AG04450 (cell line): Measurements from ENCODE around the gene ZNF189. TPM values are rescaled to one million over a fixed set of nuclear protein-coding genes. Genes with fewer than 3 reads are reported as not detected.
"Not testable (repeated sequence)": the region's sequence is repeated elsewhere in the genome, so short reads cannot be mapped to it uniquely, and the experiment has no call there.

Experiments
- CTCF ChIA-PET: fragments of 300-600, 350-600 bp; formaldehyde crosslinking; extraction: SDS; loops from one replicate; lab custom pipeline; 2022; ENCODE audit warnings: antibody characterized with exemption, inconsistent platforms; lab: Charles Lee
- POLR2A ChIA-PET: fragments of 350-600 bp; formaldehyde crosslinking; extraction: SDS; loops from one replicate; lab custom pipeline; 2021; ENCODE audit warnings: antibody characterized with exemption, inconsistent platforms; lab: Yijun Ruan, JAX
- DNase-seq: peaks from one replicate; pipeline ENCODE4 v3.0.0-alpha.2; 2011; ENCODE audit warnings: low read depth, low spot score
- H3K27ac ChIP-seq: one replicate; pipeline ENCODE4 v1.5.1; 2012; ENCODE audit warnings: low read depth, low read length, control low read depth
- H3K27me3 ChIP-seq: one replicate; pipeline ENCODE4 v1.6.0; 2012; ENCODE audit warnings: low read length; ENCODE audit not compliant: control insufficient read depth, insufficient read depth
- H3K4me3 ChIP-seq: 2 replicates; pipeline ENCODE4 v1.5.1; 2011; ENCODE audit warnings: mild to moderate bottlenecking, low read depth, low read length, control low read depth
- H3K9me3 ChIP-seq: 2 replicates; pipeline ENCODE4 v1.5.1; 2012; ENCODE audit warnings: low read length; ENCODE audit not compliant: control insufficient read depth, insufficient read depth
- polyA plus RNA-seq: library from polyadenylated mRNA; depleted of rRNA; stranded (reverse); fragments of >200 nt; gene quantifications from 2 replicates; pipeline ENCODE4 v1.2.3, GENCODE V29; 2011
- TF ChIP-seq, protein P1 (sequence below): IDR thresholded peaks from 2 replicates; pipeline ENCODE4 v1.5.1; 2011; ENCODE audit warnings: low read depth, low read length, control low read depth, inconsistent platforms

The ZNF189 gene
- polyA plus RNA-seq, 1 experiment = 13.2 TPM

DNA sequence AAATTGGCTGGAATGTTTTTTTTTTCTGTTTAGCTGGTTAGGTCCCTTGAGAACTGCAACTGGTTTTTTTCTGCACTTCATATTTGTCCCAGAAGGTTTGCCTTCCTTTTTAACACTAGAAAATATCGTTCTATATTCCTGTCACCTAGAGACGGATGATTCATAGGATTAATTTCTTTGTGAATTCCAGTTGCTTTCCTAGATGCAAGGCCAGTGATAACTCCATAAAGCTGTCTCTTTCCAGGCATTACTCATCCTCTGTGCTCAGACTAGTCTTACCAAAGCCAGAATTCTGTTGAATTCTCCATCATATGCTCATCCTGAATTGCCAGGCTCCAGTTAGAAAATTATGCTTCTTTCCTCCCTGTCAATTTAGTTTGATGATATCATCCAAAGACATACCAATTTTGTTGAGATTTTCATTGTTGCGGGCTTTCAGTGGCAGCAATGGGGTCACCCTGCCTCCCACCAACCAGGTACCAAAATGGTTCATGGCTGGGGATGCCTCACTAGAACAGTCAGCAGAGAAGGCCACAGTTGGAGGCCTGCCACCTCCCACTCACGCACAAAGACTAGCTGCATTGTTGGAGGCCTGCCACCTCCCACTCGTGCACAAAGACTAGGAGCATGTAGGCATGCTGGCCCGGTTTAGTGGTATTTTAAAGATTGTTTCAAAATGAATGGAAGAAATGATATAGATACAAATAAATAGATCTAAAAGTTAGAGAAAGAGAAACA, 22.4 kb upstream of the ZNF189 start:
- POLR2A ChIA-PET = no interaction called here
- Histone ChIP-seq H3K4me3 (no peak overlapping the region), H3K9me3 (no peaks in the 10 kb centered on the region), H3K27me3 (no peaks in the 10 kb centered on the region), H3K27ac (no peak overlapping the region)
- DNase-seq = no peak
- CTCF ChIA-PET = interaction anchor here (2.3 kb wide), 1 partner anchor 12 kb away, joined by 23 read pairs; no protein-coding TSS in a partner anchor
- TF ChIP-seq, protein P1, sequence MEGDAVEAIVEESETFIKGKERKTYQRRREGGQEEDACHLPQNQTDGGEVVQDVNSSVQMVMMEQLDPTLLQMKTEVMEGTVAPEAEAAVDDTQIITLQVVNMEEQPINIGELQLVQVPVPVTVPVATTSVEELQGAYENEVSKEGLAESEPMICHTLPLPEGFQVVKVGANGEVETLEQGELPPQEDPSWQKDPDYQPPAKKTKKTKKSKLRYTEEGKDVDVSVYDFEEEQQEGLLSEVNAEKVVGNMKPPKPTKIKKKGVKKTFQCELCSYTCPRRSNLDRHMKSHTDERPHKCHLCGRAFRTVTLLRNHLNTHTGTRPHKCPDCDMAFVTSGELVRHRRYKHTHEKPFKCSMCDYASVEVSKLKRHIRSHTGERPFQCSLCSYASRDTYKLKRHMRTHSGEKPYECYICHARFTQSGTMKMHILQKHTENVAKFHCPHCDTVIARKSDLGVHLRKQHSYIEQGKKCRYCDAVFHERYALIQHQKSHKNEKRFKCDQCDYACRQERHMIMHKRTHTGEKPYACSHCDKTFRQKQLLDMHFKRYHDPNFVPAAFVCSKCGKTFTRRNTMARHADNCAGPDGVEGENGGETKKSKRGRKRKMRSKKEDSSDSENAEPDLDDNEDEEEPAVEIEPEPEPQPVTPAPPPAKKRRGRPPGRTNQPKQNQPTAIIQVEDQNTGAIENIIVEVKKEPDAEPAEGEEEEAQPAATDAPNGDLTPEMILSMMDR = no peak

DNA sequence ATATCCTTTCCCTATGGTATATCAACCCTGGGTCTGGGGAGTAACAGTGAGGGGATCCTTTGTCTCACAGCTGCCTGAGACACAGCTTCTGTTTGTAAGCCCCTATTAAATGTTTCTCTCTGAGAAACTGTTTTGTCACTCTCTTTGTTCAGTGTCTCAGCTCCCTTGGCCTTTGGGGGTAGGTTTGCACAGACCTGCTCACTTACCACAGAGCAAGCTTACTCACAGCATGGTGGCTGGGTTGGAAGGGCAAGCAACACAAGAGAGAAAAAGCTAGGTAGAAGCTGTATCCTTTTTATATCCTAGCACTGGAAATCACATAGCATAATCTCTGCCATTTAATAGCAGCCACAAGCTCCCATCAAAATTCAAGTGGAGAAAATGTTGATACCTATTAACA, 18.4 kb upstream of the ZNF189 start:
- CTCF ChIA-PET = interaction anchor here (0.6 kb wide), 1 partner anchor 148 kb away, joined by 9 read pairs; no protein-coding TSS in a partner anchor

DNA sequence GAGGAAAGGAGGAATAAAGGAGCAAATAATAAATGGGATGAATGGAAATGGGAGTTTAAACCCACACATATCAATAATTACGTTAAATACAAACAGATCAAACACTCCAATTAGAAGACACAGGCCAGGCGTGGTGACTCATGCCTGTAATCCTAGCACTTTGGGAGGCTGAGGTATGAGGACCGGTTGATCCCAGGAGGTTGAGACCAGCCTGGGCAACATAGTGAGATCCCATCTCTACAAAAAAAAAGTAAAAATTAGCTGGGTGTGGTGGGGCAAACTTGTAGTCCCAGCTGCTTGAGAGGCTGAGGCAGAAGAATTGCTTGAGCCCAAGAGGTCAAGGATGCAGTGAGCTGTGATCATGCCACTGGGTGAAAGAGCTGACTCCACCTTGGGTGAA, 17.5 kb upstream of the ZNF189 start:
- H3K27me3 ChIP-seq = no peaks in the 10 kb centered on the region
- ChIA-PET POLR2A (no interaction called here), CTCF (no interaction called here)
- no peak overlapping the region for H3K27ac ChIP-seq
- H3K9me3 ChIP-seq = peaks cover 2% of the 10 kb centered on the region; the same call in 1 of the 2 replicates
- H3K4me3 ChIP-seq = no peak overlapping the region
- DNase-seq = no peak
- TF ChIP-seq, protein P1 = no peak

More for the DNA sequence above, 18.4 kb upstream of the ZNF189 start:
- no peak overlapping the region for H3K4me3 ChIP-seq
- H3K27me3 ChIP-seq = no peaks in the 10 kb centered on the region
- peaks cover 2% of the 10 kb centered on the region; the same call in 1 of the 2 replicates for H3K9me3 ChIP-seq
- no peak overlapping the region for H3K27ac ChIP-seq
- no peak for DNase-seq
- POLR2A ChIA-PET = no interaction called here
- TF ChIP-seq, protein P1 = no peak

DNA sequence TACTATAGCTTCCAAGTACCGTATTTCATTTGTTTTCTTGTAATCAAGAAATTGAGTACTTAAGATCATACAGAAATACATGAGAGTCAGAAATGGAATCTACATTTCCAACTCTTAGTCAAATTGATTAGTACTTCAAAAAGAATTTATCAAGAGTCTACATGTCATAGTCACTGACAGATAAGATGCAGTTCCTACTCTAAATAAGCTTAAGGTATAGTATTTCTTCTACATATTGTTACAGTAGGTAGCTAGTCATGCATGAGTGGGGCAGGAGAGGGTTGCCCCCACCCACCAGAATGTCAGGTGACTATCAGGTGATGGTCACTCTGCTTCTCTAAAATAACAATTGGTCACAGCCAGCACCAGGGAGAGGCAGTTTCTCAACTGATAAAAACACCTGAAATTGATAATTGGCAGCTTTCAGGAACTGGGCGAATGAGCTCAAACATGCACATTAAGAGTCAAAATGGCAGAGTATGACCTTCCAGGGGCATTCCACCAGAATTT, 16.8 kb upstream of the ZNF189 start:
- TF ChIP-seq, protein P1 = no peak
- Histone ChIP-seq H3K9me3 (peaks cover 2% of the 10 kb centered on the region; the same call in 1 of the 2 replicates), H3K27ac (no peak overlapping the region), H3K4me3 (no peak overlapping the region), H3K27me3 (no peaks in the 10 kb centered on the region)
- DNase-seq = no peak
- POLR2A ChIA-PET = no interaction called here
- CTCF ChIA-PET = no interaction called here

DNA sequence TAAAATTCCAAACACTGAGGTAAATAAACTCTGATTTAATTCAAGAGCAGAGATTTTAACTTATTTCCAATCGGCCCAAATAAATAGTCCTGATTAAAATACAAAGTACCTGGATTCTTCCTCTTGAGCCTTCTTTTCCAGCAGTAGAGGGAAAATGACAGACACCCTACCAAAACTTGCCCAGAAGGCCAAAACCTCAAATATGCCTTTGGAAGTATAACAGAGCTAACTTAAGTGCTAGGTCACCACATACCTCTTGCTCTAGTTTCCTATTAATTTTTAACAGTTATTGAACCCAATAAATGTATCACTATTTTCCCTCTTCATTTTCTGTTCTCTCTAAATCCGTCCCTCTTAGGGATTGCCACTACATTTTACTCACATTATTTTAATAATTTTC, 15.3 kb upstream of the ZNF189 start:
- Histone ChIP-seq H3K27ac (no peak overlapping the region), H3K9me3 (peaks cover 2% of the 10 kb centered on the region; the same call in 1 of the 2 replicates), H3K4me3 (no peak overlapping the region), H3K27me3 (no peaks in the 10 kb centered on the region)
- ChIA-PET POLR2A (no interaction called here), CTCF (interaction anchor here (1.1 to 1.2 kb wide), 2 partner anchors 11 to 72 kb away, joined by 3 read pairs; no protein-coding TSS in a partner anchor)
- TF ChIP-seq, protein P1 = no peak
- no peak for DNase-seq

DNA sequence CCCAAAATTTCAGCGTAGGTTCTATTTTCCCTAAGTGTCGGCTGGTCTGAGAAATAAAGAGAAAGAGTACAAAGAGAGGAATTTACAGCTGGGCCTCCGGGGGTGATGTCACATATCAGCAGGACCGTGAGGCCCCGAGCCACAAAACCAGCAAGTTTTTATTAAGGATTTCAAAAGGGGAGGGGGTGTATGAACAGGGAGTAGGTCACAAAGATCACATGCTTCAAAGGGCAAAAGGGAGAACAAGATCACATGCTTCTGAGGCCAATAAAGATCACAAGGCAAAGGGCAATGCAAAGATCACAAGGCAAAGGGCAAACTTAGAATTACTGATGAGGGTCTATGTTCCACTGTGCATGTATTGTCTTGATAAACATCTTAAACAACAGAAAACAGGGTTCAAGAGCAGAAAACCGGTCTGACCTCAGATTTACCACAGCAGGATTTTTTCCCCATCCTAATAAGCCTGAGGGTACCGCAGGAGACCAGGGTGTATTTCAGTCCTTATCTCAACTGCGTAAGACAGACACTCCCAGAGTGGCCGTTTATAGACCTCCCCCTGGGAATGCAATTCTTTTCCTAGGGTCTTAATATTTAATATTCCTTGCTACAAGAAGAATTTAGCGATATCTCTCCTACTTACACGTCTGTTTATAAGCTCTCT, 13.6 kb upstream of the ZNF189 start, which contains the start of gene BAAT:
Gene BAAT, minus strand, starts transcription at position 134 of the 664 bp plus-strand sequence. CDS start 13,602 bp downstream, outside the sequence.
- H3K4me3 ChIP-seq, H3K27me3 ChIP-seq, POLR2A ChIA-PET, CTCF ChIA-PET, H3K27ac ChIP-seq, H3K9me3 ChIP-seq, DNase-seq: not testable (repeated sequence)
